GM10847 (cell line): ENCODE measurements around the gene PTPRM.

ENCODE experiments used
- POLR2A ChIP-seq: IDR thresholded peaks from 2 replicates; pipeline ENCODE4 v1.6.1; 2011; ENCODE audit not compliant: insufficient read length; ENCODE audit errors: extremely low read depth

The PTPRM gene

DNA sequence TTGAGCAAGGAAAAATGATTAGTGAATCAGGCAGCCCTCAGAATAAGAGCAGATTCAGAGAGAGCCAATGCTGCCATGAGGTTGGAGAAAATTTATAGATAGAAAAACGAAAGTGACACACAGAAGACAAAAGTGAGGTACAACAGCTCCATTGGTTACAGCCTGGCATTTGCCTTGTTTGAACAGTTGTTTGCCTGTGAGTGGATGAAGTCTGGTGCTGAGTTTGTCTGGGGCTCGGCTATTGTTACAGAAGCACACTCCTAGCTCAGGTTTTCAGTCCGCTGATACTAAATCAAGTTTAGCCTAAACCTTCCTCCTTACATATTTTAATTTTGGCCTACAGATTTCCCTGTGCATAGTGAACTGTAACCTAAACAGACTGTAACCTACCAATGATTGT lies 654.3 kb downstream of the PTPRM start:
- no peak for TF ChIP-seq POLR2A

- no peak for TF ChIP-seq POLR2A
Observed at GRCh38 chr18:8224576-8224975, 657.5 kb downstream of the PTPRM start.

GRCh38 chr18:8229040-8229439 lies 661.9 kb downstream of the PTPRM start:
- no peak for TF ChIP-seq POLR2A

- TF ChIP-seq POLR2A = no peak
Observed at GRCh38 chr18:8229787-8230186, 662.7 kb downstream of the PTPRM start.

- TF ChIP-seq POLR2A = no peak
Observed at GRCh38 chr18:8231316-8231715, 664.2 kb downstream of the PTPRM start.

- TF ChIP-seq POLR2A = no peak
Observed at GRCh38 chr18:8232791-8233190, 665.7 kb downstream of the PTPRM start.

DNA sequence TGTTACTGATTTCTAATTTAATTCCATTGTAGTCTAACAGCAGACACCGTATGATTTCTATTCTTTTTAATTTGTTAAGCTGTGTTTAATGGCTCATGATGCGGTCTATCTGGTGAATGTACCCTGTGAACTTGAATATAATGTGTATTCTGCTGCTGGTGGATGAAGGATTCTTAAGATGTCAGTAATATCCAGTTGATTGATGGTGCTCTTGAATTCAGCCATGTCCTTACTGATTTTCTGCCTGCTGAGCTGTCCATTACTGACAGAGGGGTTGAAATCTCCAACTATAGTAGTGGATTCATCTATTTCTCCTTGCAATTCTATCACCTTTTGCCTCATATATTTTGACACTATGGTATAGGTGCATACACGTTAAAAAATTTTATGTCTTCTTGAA lies 668.8 kb downstream of the PTPRM start:
- no peak for TF ChIP-seq POLR2A

- no peak for TF ChIP-seq POLR2A
Observed at GRCh38 chr18:8238507-8238906, 671.4 kb downstream of the PTPRM start.

GRCh38 chr18:8241731-8242130 lies 674.6 kb downstream of the PTPRM start:
- TF ChIP-seq POLR2A = no peak

GRCh38 chr18:8242151-8242696 lies 675.1 kb downstream of the PTPRM start:
- no peak for TF ChIP-seq POLR2A

DNA sequence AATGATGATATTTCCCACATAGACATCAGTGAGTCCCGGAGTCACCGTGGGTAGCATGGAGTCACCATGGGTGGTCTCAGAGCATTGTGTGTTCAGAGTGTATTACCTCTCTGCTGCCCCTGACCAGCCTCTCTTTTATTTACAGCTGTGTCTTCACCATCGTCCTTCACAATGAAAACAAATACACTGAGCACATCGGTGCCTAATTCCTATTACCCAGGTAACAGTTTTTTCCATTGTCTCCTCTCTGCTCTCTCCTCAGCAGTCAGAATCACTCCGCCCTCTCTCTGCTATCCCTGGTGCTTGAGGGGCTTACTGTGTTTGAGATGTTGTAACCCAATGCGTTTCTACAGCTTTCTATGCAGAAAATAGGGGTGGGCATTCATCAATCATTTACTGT lies 680.6 kb downstream of the PTPRM start:
- no peak for TF ChIP-seq POLR2A

DNA sequence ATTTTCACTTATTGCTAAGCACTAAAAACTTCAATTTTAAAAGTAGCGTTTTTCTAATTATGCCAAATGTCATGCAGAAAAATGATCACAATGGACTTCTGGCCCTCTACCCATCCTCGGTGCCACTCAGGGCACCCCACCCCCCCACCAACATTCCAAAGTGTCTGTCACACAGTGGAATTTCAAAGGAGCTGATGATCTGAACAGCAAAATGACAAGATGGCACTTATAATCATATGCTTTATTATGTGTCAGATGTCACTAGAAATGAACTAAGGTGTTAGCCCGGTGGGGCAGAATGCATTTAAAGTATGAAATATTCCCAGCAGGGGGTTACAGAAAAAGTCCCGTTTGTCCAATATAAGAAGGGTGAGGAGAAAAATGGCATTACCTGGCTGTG lies 681.5 kb downstream of the PTPRM start:
- no peak for TF ChIP-seq POLR2A

GRCh38 chr18:8249811-8250210 lies 682.7 kb downstream of the PTPRM start:
- no peak for TF ChIP-seq POLR2A

- no peak for TF ChIP-seq POLR2A
Observed at GRCh38 chr18:8252371-8252770, 685.3 kb downstream of the PTPRM start.

DNA sequence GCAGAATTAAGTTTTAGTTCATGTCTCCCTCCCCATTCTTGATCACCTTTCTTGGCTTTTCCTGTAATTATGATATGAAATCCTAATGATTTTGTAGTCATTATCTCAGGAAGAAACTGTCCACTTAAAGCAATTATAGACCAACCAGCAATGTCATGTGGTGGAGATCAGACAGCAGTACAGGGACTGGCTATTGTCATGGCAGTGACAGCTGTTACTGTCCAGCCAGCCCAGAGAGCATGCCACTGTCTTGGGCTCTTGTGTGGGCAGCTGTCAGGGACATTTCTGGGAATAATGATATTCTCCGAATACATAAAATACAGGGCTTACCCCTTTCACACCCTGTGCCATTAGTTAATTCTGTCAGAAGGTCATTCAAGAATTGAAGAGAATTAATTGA lies 686.8 kb downstream of the PTPRM start:
- no peak for TF ChIP-seq POLR2A

- no peak for TF ChIP-seq POLR2A
Observed at GRCh38 chr18:8254654-8255053, 687.5 kb downstream of the PTPRM start.

- no peak for TF ChIP-seq POLR2A
Observed at GRCh38 chr18:8257851-8258434, 690.8 kb downstream of the PTPRM start.
